Psoas muscle (tissue), 8 donors: Measurements from ENCODE around the gene EPHA1. TPM values are rescaled to one million over a fixed set of nuclear protein-coding genes. Genes with fewer than 3 reads are reported as not detected.
"Not testable (repeated sequence)": the region's sequence is repeated elsewhere in the genome, so short reads cannot be mapped to it uniquely, and the experiment has no call there.

ENCODE experiments used
- ATAC-seq, 4 donors: fragments of 200-7000 bp; cut with Tn5 transposase; one replicate each; pipeline ENCODE4 v1.9.1; 2020; ENCODE audit warnings: moderate library complexity in 3 of 4, mild to moderate bottlenecking in 2 of 4
- DNase-seq, 2 donors: peaks; one replicate each; pipeline ENCODE4 v3.0.0-alpha.2; 2020
- H3K27ac ChIP-seq: fragments of 200-600 bp; one replicate; pipeline ENCODE4 v1.8.0; 2022
- H3K27me3 ChIP-seq, 3 donors: fragments of 200-600 bp in 1 of 3; one replicate each; pipeline versions ENCODE4 v1.6.1 to v1.8.0; 2013 to 2022; ENCODE audit warnings: low read length in 2 of 3, mild to moderate bottlenecking in 2 of 3, moderate library complexity in 1 of 3; ENCODE audit not compliant: insufficient read depth in 3 of 3
- H3K36me3 ChIP-seq, 2 donors: fragments of 200-600 bp in 1 of 2; one replicate each; pipeline versions ENCODE4 v1.6.1 to v1.8.0; 2013 to 2022; ENCODE audit warnings: low read depth in 1 of 2, mild to moderate bottlenecking in 1 of 2, moderate library complexity in 1 of 2; ENCODE audit not compliant: insufficient read depth in 1 of 2
- H3K4me1 ChIP-seq: fragments of 200-600 bp; one replicate; pipeline ENCODE4 v1.8.0; 2022
- H3K4me3 ChIP-seq: fragments of 200-600 bp; one replicate; pipeline ENCODE4 v1.8.0; 2022; ENCODE audit warnings: mild to moderate bottlenecking
- H3K9me3 ChIP-seq: fragments of 200-600 bp; one replicate; pipeline ENCODE4 v1.8.0; 2022
- CTCF ChIP-seq: fragments of 200-600 bp; IDR thresholded peaks from one replicate; pipeline ENCODE4 v1.8.0; 2022; ENCODE audit warnings: antibody characterized with exemption
- WGBS, 3 donors: extraction: QIAGEN DNeasy Blood & Tissue Kit; methylation state at CpG; one replicate each; pipeline versions ENCODE4 v1.1.6 to v1.1.7; 2013; 5-methylcytosine and 5-hydroxymethylcytosine counted together
- intact Hi-C, 2 donors: fragments of 100-400 bp; cut with DNase I; formaldehyde crosslinking; loops; one replicate each; pipeline versions ENCODE4 v1.11.0 to v1.14.2; 2022
- polyA plus RNA-seq, 3 donors: library from polyadenylated mRNA; stranded (reverse); fragments of 200-250 nt; gene quantifications; one replicate each; pipeline ENCODE4 v1.2.3, GENCODE V29; 2013
- total RNA-seq, 4 donors: library from RNA; stranded (reverse); fragmentation: NEBNext Ultra II Directional in 2 of 4; extraction: Animal tissue kit (Norgen Biotek cat#: 25700) in 2 of 4; gene quantifications; one replicate each; pipeline versions ENCODE4 v1.2.1 to v1.2.4, GENCODE V29; 2021 to 2023
- donor health status: healthy with polysubstance abuse.
- donor health status: DM: no; HTN: no; CAD: no; lungs with moderate emphysema.
- donor health status: Bipolar disorder and iron deficiency.
- donor health status: healthy.
- donor health status: DM: yes; HTN: yes; CAD: no.
- donor health status: DM: no; HTN: no; CAD: no.
- donor health status: DM: no; HTN: no; CAD: no.
- donor health status: DM: yes; HTN: yes; CAD: no.

EPHA1 gene
- total and polyA plus RNA-seq, 7 donors: 0.07 to 0.38 (median 0.20) TPM; not detected in 3

GRCh38 chr7:143407287-143408251 is 1.1 kb downstream of the EPHA1 start:
- Histone ChIP-seq H3K4me3 (no peak overlapping the region), H3K27ac (no peak overlapping the region), H3K27me3 (no peaks in the 10 kb centered on the region), H3K4me1 (no peaks in the 10 kb centered on the region), H3K36me3 (no peaks in the 10 kb centered on the region), H3K9me3 (no peaks in the 10 kb centered on the region)
- WGBS, 3 donors: 79 to 86% (median 81%) methylated on average over 13 of the region's 13 CpGs
- no peak for ATAC-seq
- TF ChIP-seq CTCF: no peak
- intact Hi-C loops: loop anchor here in 1 of 2 donors (5.0 kb wide), 1 partner anchor 615 kb away; no protein-coding TSS in a partner anchor
- no peak for DNase-seq

GRCh38 chr7:143406002-143406357 is 2.7 kb downstream of the EPHA1 start:
- Histone ChIP-seq H3K27ac (no peak overlapping the region), H3K27me3 (no peaks in the 10 kb centered on the region), H3K36me3 (no peaks in the 10 kb centered on the region), H3K4me3 (no peak overlapping the region), H3K4me1 (no peaks in the 10 kb centered on the region), H3K9me3 (no peaks in the 10 kb centered on the region)
- intact Hi-C loops: loop anchor here in 1 of 2 donors (5.0 kb wide), 1 partner anchor 614 kb away; no protein-coding TSS in a partner anchor
- ATAC-seq (no peak), DNase-seq (no peak)
- TF ChIP-seq CTCF: no peak
- WGBS, 3 donors: 85 to 89% (median 85%) methylated on average over 3 of the region's 3 CpGs

GRCh38 chr7:143405173-143406001 is 3.3 kb downstream of the EPHA1 start:
- TF ChIP-seq CTCF: no peak
- DNase-seq: no peak
- intact Hi-C loops: loop anchor here in 1 of 2 donors (5.0 kb wide), 1 partner anchor 613 kb away; no protein-coding TSS in a partner anchor
- no peaks in the 10 kb centered on the region for H3K9me3 ChIP-seq
- no peak overlapping the region for H3K27ac ChIP-seq
- no peaks in the 10 kb centered on the region for H3K4me1 ChIP-seq
- WGBS, 3 donors: 36 to 46% (median 38%) methylated on average over 9 of the region's 9 CpGs
- H3K27me3 ChIP-seq: no peaks in the 10 kb centered on the region
- no peak for ATAC-seq
- H3K4me3 ChIP-seq: no peak overlapping the region
- H3K36me3 ChIP-seq: no peaks in the 10 kb centered on the region

- H3K4me1 ChIP-seq, H3K27me3 ChIP-seq, H3K36me3 ChIP-seq, ATAC-seq, DNase-seq, intact Hi-C loops, H3K4me3 ChIP-seq, H3K27ac ChIP-seq, H3K9me3 ChIP-seq: not testable (repeated sequence)
- 82 to 87% (median 86%) methylated on average over 4 of the region's 4 CpGs for WGBS, 3 donors
These were observed 6.4 kb downstream of the EPHA1 start for GRCh38 chr7:143402233-143402632.

- intact Hi-C loops: no loop called here
- no peak for TF ChIP-seq CTCF
- Histone ChIP-seq H3K9me3 (no peaks in the 10 kb centered on the region), H3K27me3 (no peaks in the 10 kb centered on the region), H3K4me3 (no peak overlapping the region), H3K27ac (no peak overlapping the region), H3K36me3 (no peaks in the 10 kb centered on the region), H3K4me1 (no peaks in the 10 kb centered on the region)
- WGBS, 3 donors: 65 to 74% (median 71%) methylated on average over 12 of the region's 12 CpGs
- ATAC-seq (no peak), DNase-seq (no peak)
These were observed 7.4 kb downstream of the EPHA1 start for GRCh38 chr7:143401265-143401664.
